HG03442 (cell line): ENCODE data around the gene C15orf40.

Source experiments
- ATAC-seq: cut with Tn5 transposase; IDR thresholded peaks from one replicate; pipeline ENCODE4 v1.9.1; 2021; ENCODE audit warnings: mild to moderate bottlenecking, moderate library complexity; ENCODE audit not compliant: unreplicated experiment

The C15orf40 gene

GRCh38 chr15:82995076-82995475 lies 16.4 kb downstream of the C15orf40 start:
- ATAC-seq = no peak

DNA sequence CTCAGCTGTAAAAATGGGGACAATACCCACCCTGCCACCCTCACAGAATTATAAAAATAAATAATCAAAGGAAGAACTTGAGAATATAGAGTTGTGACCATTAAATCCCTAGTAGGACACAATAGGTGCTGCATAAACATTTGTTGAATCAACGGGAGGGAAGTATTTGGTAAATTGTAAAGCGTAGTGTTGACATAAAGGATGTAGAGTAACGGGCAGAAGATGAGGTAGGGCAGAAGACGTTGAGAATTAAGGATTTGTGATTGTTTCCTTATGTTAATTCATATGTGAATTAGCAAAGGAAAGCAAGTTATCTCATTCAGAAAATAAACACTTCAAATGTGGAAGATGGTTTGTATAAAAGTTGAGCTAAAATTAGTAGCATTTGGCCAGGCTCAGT lies 18.3 kb downstream of the C15orf40 start:
- no peak for ATAC-seq

GRCh38 chr15:82992436-82992998 lies 18.9 kb downstream of the C15orf40 start:
- ATAC-seq = no peak

GRCh38 chr15:82986442-82986780 lies 25.0 kb downstream of the C15orf40 start:
- ATAC-seq = peak; percentile 22

GRCh38 chr15:82985688-82986441 lies 25.6 kb downstream of the C15orf40 start, which contains the start of gene RAMAC:
Gene RAMAC, plus strand, starts transcription at chr15:82986210. Its CDS starts 2,809 bp downstream, at chr15:82989019.
- peak; percentile 89 for ATAC-seq

- ATAC-seq = no peak
Observed at GRCh38 chr15:82980981-82981380, 30.5 kb downstream of the C15orf40 start.

DNA sequence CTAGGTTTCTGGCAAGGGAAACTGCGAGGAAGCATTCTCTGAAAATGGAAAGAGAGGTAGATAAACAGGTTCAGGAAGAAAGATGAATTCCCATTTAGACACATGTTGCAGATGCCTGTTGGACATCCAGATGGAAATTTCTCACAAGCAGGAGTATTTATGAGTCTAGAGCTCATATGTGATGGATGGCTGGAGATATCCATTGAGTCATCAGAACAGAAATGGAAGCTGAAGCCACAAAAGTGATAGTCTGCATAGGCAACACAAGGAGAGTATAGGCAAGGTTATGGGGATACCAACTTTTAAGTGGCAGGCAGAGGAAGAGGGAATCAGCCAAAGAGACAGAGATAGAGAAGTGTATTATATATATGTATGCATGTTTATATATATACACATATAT lies 31.7 kb downstream of the C15orf40 start:
- ATAC-seq = no peak

- ATAC-seq = no peak
Observed at GRCh38 chr15:82978438-82978837, 33.0 kb downstream of the C15orf40 start.

DNA sequence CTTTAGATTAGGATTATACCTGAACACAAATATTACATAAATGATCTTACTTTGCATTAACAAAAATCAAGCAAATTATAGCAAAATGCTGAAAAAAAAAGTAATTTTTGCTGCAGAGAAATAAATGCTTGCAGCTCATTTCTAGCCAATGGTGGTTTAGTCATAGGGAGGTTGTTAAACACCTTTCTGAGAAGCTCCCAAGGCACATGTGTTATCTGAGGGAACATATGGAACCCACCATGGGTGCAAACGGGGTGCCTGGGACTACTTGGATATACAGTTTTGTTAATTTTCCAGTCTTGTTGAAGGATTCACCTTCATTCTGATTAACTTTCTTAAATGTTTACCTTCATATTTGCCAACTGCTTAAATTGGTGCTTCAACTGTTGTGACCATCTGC lies 34.4 kb downstream of the C15orf40 start:
- no peak for ATAC-seq

- no peak for ATAC-seq
Observed at GRCh38 chr15:82972990-82973389, 38.4 kb downstream of the C15orf40 start.

- no peak for ATAC-seq
Observed at GRCh38 chr15:82971218-82971984, 40.0 kb downstream of the C15orf40 start.

DNA sequence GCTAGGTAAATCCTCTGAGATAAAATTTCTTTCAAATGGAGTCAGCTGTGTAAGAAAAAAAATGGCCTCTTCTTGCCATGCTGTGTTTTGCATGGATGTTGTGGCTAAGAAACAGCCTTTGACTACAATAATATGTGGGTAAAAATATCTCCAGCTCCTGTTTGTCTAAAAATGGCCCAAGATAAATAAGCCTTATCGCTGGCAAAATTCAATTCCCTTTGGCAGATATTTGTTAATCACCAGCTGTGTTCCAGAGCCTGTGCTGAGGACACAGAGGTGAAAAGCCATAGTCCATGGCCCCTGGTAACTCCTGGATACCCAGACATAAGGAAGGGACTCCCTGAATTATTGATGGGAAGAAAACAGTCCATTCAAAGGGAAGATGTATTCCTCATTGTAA lies 40.7 kb downstream of the C15orf40 start:
- no peak for ATAC-seq

GRCh38 chr15:82970078-82970686 lies 41.3 kb downstream of the C15orf40 start:
- ATAC-seq = no peak

DNA sequence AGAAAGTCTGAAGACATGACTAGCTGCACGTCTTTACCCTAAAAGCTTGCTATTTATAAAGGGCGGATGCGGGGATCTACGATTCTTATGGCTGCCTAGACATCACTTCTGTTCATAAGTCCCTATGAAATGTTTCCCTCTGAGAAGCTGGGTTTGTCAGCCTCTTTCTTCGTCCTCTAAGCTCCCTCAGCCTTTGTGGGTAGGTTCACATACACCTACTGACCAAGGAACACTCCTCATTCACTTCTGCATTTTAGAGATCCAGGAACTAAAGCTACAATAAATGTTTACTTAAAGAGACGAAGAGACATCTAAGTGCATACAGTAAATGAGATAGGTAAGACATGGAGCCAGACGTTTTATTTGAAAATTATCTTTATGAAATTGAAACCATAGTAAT lies 42.1 kb downstream of the C15orf40 start:
- no peak for ATAC-seq

GRCh38 chr15:82968066-82968465 lies 43.4 kb downstream of the C15orf40 start:
- ATAC-seq = no peak

DNA sequence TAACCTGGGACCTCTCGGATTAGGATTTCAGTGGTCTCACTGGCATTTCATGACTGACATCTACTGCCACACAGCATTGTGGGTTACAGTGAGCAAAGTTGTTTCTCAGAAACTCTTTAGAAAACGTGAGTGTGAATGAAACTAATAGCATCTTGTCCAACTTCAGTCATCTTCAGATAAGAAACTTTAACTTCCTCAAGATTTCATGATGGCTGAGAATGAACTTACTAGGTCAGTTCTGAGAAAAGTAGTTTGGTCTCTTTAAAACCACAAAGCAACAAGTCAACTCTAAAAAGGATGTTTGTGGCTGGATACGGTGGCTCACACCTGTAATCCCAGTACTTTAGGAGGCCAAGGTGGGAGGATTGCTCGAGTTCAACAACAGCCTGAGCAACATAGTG lies 44.8 kb downstream of the C15orf40 start:
- peak; percentile 75 for ATAC-seq

DNA sequence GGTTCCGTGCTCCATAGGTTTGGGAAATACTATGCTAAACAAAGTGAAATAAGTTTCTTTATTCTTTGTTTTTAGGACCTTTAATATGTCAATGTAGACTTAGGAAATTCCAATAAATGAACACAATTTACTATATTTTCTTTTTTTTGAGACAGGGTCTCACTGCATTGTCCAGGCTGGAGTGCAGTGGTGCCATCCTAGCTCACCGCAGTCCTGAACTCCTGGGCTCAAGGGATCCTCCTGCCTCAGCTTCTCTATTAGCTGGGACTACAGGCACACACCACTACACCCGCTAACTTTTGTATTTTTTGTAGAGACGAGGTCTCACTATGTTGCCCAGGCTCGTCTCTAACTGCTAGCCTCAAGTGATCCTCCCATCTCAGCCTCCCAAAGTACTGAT lies 46.5 kb downstream of the C15orf40 start:
- ATAC-seq = no peak

DNA sequence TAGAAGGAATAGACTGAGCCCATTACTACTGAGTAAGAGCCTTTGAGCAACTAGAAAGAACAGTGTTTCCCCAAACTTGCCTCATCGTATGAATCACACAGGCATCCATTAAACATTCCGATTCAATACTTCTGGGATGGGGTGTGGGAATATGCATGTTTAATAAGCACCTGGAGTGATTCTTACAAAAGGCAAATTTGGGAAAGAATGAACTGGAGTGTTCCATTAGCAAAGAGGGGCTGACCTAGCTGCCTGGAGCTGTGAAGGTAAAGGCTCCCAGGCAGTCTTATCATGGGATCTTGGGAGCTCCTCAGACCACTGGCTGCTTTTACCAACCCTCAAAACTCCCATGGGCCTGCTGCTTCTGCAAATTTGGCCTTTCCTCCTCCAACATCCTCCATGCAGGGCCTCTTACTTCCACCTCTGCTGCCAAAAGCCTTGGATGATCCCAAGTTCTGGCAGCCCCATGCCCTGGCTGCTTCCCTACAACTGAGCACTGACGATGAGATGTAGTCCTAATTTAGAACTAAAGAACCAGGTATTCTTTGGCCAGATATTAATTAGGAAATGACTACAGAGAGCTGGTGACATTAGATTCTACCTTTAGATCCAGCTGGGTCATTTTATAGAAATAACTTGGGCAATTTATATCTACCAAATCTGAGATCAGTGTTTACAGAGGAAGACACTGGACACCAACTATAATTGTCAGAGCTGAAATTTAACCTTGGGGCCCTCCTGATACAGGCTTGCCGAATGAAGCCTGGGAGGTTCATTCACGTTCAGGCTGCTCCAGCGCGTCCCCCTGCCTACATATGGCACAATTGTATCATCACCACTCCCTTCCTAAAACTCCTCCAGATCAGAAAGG lies 47.7 kb downstream of the C15orf40 start:
- ATAC-seq = no peak

GRCh38 chr15:82960766-82961165 lies 50.7 kb downstream of the C15orf40 start:
- no peak for ATAC-seq

GRCh38 chr15:82959423-82959822 lies 52.0 kb downstream of the C15orf40 start:
- no peak for ATAC-seq

GRCh38 chr15:82958638-82959037 lies 52.8 kb downstream of the C15orf40 start:
- ATAC-seq = no peak
